Stimulated activated CD4-positive, alpha-beta T cell treated with anti-CD3 and anti-CD28 coated beads, TNF-alpha, amount 100 ng/mL, for 4 hours (primary cell): ENCODE data around the gene MOK.

Experiments
- DNase-seq, 3 experiments: peaks; one replicate each; pipeline ENCODE4 v3.0.0-alpha.2; 2020; ENCODE audit warnings: low read depth in 3 of 3

Gene MOK

GRCh38 chr14:102225386-102225785 lies 79.6 kb downstream of the MOK start:
- no peak for DNase-seq

- DNase-seq: no peak
Observed at GRCh38 chr14:102223682-102224081, 81.3 kb downstream of the MOK start.

GRCh38 chr14:102222751-102223150 lies 82.2 kb downstream of the MOK start:
- no peak for DNase-seq

- no peak for DNase-seq
Observed at GRCh38 chr14:102222009-102222575, 82.9 kb downstream of the MOK start.

GRCh38 chr14:102221026-102221425 lies 83.9 kb downstream of the MOK start:
- no peak for DNase-seq

- DNase-seq: no peak
Observed at GRCh38 chr14:102220031-102220430, 84.9 kb downstream of the MOK start.

- DNase-seq: no peak
Observed at GRCh38 chr14:102219316-102219715, 85.6 kb downstream of the MOK start.

GRCh38 chr14:102218688-102219087 lies 86.3 kb downstream of the MOK start:
- no peak for DNase-seq

- no peak for DNase-seq
Observed at GRCh38 chr14:102217987-102218421, 87.0 kb downstream of the MOK start.

GRCh38 chr14:102217399-102217798 lies 87.6 kb downstream of the MOK start:
- no peak for DNase-seq

GRCh38 chr14:102215576-102216250 lies 89.3 kb downstream of the MOK start:
- DNase-seq: no peak

- no peak for DNase-seq
Observed at GRCh38 chr14:102215071-102215470, 89.9 kb downstream of the MOK start.

GRCh38 chr14:102213984-102214658 lies 90.8 kb downstream of the MOK start:
- no peak for DNase-seq

GRCh38 chr14:102213470-102213869 lies 91.5 kb downstream of the MOK start:
- DNase-seq: no peak

GRCh38 chr14:102212845-102213244 lies 92.1 kb downstream of the MOK start:
- DNase-seq: no peak

- no peak for DNase-seq
Observed at GRCh38 chr14:102212356-102212755, 92.6 kb downstream of the MOK start.

GRCh38 chr14:102211240-102211639 lies 93.7 kb downstream of the MOK start:
- no peak for DNase-seq

GRCh38 chr14:102210421-102211042 lies 94.4 kb downstream of the MOK start:
- no peak for DNase-seq

- DNase-seq: no peak
Observed at GRCh38 chr14:102209224-102209966, 95.6 kb downstream of the MOK start.

- no peak for DNase-seq
Observed at GRCh38 chr14:102208741-102209140, 96.2 kb downstream of the MOK start.

- no peak for DNase-seq
Observed at GRCh38 chr14:102207831-102208365, 97.1 kb downstream of the MOK start.

- no peak for DNase-seq
Observed at GRCh38 chr14:102206918-102207317, 98.0 kb downstream of the MOK start.
